Kidney capillary endothelial cell (primary cell): ENCODE measurements around the gene PAM.

Experiments
- DNase-seq: peaks from one replicate; pipeline ENCODE4 v3.0.0-alpha.2; 2018; ENCODE audit warnings: low spot score

The PAM gene

DNA sequence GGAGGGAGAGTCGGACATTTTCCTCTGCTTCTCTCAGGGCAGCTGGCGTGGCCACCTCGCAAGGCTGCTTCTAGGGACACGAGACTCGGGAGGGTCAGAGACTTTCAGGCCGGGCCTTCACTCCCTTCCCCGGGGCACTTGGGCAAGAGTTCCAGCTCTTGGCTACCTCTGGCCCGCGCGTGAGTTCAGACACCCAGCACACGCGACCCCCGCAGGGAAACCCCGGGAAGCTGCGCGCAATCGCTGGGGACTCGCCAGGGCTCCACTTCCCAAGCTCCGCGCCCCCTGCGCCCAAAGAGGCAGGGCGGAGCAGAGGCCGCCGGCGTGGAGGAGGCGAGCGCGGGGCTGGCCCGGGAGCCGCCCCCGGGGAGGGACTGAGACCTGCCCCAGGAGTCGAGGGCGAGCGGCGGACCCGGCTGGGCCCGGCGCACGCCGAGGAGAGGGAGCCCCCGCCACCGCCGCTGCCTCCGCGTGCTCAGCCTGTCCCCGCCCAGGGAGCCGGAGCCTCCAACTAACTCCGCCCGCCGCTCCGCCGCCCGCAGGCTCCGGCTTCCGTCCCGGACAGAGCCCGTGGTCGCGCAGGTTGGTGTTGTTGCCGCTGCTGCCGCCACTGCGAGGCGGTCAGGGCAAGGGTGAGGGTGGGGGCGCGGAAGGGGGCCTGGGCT lies at the start of gene PAM:
Gene PAM (plus strand): TSS at position 539 of the 665 bp plus-strand sequence. CDS start 110,891 bp downstream, outside the sequence.
- peak; percentile 60 for DNase-seq

DNA sequence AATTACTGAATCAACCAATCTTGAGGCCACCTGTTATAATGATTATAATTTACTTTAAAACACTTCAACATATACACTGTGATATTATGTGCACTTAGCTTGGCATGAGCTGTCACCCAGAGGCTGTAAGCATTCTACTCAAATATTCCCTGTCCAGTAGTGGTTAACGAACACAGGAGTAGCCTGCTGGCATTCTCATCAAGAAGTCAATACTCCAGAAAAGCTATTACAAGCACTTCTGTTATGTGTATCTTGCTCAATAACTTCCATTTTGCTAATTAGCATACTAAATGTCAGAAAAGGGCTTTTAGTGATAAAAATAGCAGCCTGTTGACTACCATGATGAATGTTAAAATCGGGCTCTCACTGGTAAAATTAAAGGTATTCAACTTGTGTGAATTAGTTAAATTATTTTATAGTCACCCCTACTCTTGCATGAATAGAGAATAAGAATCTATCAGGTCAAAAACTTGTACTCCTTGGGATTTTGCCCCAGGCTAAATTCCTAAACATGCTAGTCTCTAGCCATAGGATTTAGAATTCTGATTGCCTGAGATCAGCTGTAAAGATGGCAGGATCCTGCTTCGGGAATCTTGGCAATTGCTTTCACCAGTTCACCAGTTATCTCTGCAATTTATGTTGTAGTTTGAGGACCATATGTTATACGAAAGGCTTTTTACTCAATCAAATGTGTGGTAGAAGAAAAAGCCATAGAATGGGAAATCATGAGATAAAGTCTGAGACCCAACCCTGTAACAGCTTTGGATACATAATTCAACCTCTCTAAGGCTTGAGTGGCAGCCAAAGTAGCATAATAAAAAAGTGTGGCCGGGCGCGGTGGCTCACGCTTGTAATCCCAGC lies 43.4 kb upstream of the PAM start:
- no peak for DNase-seq

DNA sequence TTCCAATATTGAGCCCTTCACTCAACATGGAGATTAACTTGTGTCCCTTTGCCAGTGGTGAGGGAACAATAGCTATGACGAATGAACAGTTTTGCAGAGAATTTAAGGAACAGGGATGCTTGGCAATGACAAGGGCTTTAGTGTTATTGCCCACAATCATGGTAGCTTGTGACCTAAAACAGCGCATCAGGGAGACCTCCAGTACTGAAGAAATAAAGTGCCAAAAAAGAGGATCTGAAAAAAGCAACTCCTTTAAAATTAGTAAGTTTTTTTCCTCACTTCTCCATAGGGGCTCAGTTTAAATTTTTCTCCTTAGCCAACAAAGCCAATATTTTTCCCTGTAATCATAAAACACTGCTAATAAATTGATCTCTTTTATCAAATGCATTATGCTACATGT lies 41.8 kb upstream of the PAM start:
- no peak for DNase-seq

DNA sequence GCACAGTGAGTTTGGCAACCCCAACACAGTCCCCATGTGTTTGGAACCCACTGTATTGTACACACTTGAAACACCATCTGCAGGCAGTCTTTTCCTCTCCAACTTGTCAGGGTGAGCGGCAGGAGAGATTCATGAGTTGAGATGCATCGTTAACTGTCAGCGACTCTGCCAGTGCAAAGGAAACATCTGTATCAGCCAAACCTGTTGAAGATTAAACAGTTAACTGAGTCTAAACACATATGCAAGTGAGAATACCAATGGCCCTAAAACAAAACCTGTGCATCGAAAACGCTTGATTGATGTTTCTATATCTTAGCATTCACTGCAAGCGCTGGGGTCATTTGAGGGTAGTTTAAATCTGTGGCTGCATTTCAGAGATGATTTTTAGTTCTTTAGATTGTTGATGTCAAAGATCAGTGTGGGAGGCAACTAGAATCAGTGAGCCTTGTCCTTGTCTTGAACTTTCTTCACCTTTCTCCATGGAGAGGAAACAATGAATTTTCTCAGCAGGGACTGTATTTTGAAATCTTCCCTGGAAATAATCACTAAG lies 41.3 kb upstream of the PAM start:
- no peak for DNase-seq

DNA sequence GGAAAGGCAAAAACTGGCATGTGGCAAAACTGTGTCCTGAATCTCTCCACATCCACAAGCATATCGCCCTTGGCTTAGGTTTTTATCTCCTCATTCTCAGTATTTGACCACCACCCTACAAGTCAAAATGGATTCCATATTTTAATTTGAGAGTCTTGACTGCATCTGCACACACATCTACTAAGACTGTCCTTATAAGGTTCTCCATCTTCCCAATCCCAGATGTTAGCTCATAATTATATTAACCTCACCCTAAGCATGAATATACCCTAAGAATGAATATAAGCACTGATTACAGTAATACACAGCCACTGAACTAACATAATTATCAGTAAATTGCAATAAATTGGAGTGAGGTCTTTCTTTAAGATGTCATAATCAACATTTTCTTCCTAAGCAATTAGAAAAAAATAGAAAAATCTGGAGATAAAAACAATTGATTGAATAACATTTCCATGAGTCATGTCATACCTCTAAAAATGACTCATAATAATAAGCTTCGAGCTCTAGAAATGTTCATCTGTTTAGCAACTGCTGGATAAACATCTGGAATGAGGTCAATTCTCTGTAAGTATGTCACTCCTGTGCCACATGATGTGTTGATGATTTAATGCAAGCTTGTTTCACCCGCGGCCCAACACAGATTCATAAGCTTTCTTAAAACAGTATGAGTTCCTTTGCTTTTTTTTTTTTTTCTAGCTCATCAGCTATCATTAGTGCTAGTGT lies 39.9 kb upstream of the PAM start:
- peak; percentile 81 for DNase-seq

DNA sequence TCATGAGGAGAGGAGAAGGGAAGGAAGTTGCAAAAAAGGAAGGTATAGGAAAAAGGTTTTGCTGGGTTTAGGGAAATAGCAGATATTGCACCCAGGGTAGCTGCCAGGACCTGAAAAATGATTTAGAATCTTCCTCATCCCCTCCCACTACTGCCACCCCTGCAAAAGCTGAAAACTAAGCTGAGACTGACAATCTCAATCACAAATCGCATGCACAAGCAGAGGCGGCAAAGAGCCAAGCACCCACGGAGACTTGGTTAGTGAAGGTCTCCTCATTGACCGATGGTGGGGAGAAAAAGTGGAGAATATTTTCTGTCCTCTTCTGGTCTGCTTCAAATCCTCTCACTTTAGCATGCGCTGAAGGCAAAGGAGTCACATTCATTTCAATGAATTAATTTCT lies 39.1 kb upstream of the PAM start:
- no peak for DNase-seq

DNA sequence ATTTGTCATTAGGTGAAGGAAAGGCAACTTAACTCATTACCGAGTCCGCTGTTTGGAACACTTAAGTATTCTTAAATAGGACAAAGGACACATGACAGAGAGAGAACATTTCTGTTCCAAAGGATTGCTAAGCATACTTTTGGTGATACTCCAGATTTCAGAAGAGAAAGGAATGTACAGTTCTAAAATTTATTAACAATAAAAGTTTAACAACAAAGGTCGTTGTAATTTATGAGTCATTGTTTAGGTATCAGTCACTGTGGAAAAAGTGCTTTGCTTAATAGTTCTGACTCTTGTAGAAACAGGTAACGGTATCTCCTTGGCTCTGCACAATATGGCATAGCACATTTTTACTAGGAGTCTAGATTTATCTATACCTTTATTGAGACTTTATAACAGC lies 36.3 kb upstream of the PAM start:
- DNase-seq: no peak

DNA sequence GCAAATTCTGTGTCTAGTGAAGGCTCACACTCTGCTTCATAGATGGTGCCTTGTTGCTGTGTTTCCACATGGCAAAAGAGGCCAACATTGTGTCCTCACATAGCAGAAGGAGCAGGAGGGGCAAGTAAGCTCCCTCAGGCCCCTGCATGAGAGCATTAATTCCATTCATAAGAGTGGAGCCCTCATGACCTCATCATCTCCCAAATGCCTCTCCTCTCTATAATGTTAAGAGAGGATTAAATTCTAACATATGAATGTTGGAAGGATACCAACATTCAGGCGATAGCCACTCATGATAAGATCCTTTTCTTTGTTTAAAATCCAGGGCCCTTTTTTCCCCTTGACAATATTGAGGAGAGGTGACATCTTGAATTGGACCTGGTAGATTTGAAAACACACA lies 35.2 kb upstream of the PAM start:
- DNase-seq: no peak

DNA sequence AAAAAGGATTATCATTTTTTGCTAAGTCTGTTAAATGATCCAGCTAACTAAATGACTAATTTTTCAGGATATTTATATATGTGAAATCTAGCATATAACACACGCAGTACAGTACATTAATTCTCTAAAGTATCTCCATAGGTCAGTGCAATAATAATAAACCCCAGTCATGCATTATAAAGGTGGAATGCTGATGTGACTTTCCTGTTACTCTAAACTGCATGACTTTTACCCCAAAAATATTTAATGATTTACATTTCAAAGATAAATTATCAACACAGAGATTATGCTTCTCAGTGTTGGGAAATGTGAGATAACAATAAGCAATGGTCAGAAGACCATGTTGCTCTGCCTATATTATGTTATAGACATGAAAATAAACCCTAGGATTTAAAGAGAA lies 34.1 kb upstream of the PAM start:
- DNase-seq: no peak

DNA sequence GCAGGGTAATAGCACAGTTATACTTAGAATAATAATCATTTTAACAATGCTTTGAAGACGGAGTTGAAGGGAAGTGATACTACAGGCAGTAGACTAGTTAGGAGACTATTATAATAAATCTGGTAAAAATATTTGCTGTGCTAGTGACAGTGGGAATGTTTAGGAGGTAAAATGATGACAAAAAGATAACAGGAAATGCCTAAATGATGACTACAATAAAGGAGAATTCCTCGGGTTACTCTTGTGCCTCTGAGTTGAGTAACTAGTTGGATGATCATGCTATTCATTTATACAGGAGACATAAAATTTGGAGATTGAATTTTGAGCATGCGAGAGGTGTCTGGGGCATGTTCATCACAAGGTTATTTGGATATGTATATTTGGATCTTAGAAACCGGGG lies 32.2 kb upstream of the PAM start:
- peak; percentile 28 for DNase-seq

DNA sequence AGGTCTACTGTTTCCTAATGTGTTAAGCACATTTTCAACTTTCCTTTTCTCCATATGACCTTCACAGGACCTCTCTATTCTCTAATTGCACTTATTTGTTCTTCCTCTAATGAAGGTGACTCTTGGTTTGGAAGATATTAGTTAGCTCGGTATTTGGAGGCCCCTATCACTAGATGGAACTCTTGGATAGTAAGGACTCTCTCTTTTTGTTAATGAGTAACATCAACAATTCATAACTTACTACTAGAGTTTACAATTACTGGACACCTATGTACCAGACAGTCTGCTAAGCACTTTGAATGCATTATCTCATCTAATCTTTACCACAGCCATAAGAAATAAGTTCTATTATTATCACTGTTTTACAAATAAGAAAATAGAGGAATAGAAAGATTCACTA lies 23.4 kb upstream of the PAM start:
- no peak for DNase-seq

DNA sequence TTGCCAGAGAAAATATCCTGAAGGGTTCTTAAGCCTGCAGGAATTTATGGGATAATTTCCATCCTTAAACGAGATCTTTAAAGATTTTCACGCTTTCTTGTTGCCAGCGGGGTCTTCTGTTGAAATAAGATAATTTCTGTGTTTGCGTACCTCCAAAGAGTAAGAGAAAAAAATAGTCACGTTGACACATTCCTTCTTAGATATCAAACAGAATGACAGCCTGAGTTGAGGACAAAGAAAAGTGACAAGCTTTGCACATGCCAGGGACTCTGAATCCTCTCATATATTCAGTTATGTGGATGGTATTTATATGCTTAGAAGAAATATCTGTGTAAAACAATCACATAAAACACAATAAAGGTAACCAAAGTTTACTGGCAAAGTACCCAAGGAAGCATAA lies 21.6 kb upstream of the PAM start:
- no peak for DNase-seq

DNA sequence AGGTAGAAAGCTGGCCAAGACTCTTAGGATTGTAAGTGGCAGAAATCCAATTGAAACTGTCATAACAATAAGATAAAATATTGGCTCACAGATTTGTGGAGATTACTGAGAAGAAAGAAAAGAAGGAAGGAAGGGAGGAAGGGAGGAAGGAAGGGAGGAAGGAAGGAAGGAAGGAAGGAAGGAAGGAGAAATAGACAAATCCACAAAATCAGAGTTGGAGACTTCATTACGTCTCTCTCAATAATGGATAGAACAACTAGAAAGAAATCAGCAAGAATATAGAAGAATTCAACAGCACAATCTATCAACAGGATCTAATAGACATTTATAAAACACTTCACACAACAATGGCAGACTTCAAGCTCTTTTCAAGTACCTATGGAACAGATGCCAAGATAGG lies 17.9 kb upstream of the PAM start:
- no peak for DNase-seq

DNA sequence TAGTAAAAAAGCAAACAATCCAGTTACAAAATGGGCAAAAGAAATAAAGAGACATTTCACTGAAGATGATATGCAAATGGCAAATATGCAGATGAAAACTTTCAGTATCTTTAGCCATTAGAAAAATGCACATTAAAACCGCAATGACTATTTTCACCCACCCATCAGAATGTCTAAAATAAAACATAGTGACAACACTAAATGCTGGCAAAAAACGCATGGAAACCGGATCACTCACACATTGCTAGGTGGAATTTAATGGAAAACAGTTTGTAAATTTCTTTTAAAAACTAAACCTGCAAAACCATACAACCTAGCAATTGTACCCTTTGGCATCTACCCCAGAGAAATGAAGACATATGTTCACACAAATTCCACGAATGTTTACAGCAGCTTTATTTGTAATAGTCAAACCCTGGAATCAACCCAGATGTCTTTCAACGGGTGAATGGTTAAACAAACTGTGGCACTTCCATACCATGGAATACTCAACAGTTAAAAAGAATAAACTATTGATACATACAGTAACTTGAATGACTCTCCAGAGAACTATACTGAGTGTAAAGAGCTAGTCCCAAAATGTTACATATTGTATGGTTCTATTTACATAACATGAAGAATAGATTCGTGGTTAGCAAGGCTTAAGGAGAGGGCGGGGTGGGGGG lies 17.2 kb upstream of the PAM start:
- DNase-seq: no peak

DNA sequence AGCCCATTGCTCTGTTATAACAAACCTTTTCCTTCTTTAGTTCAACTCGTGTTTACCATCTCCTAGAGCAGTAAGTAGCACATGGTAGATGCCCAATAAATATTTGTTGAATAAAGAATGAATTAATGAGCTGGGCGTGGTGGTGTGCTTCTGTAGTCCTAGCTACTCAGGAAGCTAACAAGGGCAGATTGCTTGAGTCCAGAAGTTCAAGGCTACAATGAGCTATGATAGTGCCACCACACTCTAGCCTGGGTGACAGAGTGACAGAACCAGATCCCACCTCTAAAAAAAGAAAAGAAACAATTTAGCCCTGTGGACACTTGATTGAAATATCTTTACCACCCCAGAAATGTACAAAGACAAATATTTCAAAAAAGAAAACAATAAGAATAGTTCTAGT lies 14.6 kb upstream of the PAM start:
- DNase-seq: no peak

DNA sequence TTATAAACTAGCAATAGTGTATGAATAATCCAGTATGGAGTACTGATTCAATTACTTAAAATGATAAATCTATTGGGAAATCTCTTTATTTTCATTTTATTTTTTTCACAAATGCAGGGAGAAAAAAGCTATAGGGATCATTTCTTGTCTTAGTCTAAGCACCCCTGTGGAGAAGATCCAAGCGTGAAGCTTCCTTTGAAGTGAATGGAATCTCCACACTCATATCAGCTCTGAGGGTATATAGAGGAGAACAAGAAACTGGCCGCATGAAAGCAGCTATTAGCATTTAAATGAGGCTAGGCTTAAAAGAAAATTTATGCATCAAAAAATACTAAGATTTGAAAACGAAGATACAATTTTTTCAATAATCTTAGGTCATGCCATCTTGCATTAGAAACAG lies 12.9 kb upstream of the PAM start:
- DNase-seq: no peak

DNA sequence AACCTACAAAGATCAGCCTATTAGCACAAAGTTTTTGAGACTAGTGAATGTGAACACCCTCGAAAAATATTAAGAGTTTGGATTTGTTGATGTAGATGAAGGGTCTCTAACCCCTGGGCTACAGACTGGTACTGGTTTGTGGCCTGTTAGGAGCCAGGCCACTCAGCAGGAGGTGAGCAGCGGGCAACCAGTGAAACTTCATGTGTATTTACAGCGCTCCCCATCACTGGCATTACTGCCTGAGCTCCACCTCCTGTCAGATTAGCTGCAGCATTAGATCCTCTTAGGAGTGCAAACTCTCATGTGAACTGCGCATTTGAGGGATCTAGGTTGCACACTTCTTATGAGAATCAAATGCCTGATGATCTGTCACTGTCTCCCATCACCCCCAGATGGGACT lies 11.2 kb upstream of the PAM start:
- DNase-seq: no peak

DNA sequence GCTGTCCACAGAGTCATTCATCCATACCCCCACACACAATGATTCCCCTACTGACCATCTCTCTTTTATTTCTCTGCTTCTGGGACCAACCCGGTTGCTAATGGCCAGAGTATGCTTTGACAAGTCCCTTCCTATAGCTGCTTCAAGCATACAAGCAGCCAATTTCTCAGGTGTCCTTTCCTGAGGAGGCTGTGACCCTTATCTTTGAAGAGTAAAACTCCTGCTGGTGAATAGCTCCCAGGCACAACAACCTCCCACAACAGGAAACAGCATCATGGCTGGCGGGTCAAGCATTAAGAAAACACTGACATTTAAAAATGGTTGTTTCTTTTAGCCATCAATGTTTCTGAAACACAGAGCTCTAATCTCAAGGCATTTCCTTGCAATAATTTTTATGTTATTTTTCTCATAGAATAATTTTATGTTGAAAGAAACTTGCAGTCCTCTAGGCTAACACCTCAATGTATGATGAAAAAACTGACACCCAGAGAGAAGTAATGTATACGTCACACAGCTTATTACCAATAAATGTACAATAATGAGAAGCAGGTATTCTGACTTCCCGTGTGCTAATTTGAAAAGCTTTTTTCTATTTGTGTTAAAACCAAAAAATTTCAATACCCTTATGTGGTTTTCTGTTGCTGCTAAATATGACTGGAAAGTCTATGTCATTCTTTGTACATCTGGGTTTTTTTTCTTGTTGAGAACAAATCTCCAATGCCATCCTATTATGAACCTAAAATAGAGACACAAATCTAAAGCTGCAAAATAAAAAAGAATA lies 7.5 kb upstream of the PAM start:
- DNase-seq: no peak

DNA sequence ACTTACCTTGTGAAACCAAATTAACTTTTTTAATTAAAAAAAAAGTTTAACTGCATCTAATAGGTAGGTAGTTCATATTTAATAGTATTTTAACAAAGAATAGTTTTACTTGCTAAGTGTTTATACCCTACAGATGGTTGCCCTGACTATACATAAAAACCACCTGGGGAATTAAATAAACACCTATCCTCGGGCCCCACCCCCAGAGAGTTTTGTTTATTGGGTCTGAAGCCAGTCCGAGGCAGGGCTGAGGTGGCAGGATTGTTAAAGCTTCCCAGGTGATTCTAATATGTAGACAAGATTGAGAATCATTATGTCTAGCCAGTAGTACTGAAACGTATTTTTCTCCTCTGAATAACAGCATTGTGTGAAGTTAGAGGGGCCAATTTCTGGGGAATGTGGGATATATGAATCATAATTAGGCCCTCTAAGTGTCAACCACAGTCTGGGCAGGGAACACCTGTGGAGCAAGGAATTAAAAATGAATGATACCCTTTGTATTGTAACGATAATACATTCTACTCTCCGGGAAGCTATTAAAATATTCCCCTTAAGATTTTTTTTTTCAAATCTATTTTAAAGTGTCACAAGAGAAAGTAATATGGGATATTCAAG lies 5.6 kb upstream of the PAM start:
- no peak for DNase-seq

DNA sequence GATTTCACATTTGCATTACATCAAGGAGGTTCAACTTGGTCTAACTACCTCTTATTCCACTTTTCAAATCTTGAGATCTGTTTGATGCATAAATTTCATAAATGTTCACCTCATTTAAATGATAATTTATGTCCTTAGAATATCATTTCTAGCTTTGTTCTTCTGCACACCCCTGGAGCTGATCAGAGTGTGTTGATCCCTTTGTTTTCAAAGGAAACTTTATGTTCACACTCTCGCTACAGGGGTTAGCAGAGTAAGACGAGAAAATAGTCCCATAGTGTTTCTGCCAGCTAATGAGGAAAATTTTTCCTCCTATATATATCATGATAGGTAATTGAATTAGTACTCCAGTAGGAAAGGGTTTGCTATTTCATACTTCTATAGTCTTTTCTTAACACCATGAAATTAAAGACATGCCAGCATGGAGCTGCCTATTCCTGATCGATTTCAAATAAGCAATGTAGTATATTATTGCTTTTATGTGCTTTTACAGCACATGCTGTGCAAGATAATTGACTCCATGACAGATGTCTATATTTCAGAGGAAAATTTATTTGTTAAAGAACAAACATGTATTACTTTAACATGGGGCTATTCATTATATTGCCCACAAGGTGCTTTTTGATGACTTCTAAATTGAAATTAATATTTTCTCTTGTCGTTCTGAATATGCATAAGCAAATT lies 4.8 kb upstream of the PAM start:
- no peak for DNase-seq
